Neural progenitor cell (in vitro differentiated cells): ENCODE data around the gene ARV1. TPM values are rescaled to one million over a fixed set of nuclear protein-coding genes. Genes with fewer than 3 reads are reported as not detected.
A peak's percentile ranks its signal among the peaks of the same experiment; 100 is the strongest.

Source experiments
- DNase-seq: peaks from one replicate; pipeline ENCODE4 v3.0.0-alpha.2; 2016; ENCODE audit warnings: low spot score
- H2AFZ ChIP-seq: fragments of 200-600 bp; sonication (generic); replicated peaks from 2 replicates; pipeline ENCODE4 v1.6.1; 2016; ENCODE audit warnings: antibody characterized with exemption
- H3F3A ChIP-seq: fragments of 200-600 bp; sonication (generic); 2 replicates; pipeline ENCODE4 v1.6.1; 2016; ENCODE audit warnings: antibody characterized with exemption, low read depth
- H3K27ac ChIP-seq: fragments of 200-600 bp; sonication (generic); 2 replicates; pipeline ENCODE4 v1.5.1; 2016; ENCODE audit warnings: mild to moderate bottlenecking
- H3K27me3 ChIP-seq: fragments of 200-600 bp; sonication (generic); 2 replicates; pipeline ENCODE4 v1.6.1; 2016; ENCODE audit warnings: mild to moderate bottlenecking, moderate library complexity
- H3K36me3 ChIP-seq: fragments of 200-600 bp; sonication (generic); 2 replicates; pipeline ENCODE4 v1.5.1; 2016
- H3K4me1 ChIP-seq: fragments of 200-600 bp; sonication (generic); 2 replicates; pipeline ENCODE4 v1.6.1; 2016; ENCODE audit warnings: mixed run types
- H3K4me2 ChIP-seq: fragments of 200-600 bp; sonication (generic); 2 replicates; pipeline ENCODE4 v1.6.1; 2016
- H3K4me3 ChIP-seq: fragments of 200-600 bp; sonication (generic); 2 replicates; pipeline ENCODE4 v1.5.1; 2016
- H3K79me2 ChIP-seq: fragments of 200-600 bp; sonication (generic); 2 replicates; pipeline ENCODE4 v1.6.1; 2016; ENCODE audit warnings: low read depth
- H3K9ac ChIP-seq: fragments of 200-600 bp; sonication (generic); 2 replicates; pipeline ENCODE4 v1.6.1; 2016
- H3K9me3 ChIP-seq: fragments of 200-600 bp; sonication (generic); 2 replicates; pipeline ENCODE4 v1.5.1; 2016; ENCODE audit warnings: low read depth
- H4K20me1 ChIP-seq: fragments of 200-600 bp; sonication (generic); 2 replicates; pipeline ENCODE4 v1.6.1; 2016; ENCODE audit warnings: low read depth
- H3K27ac Mint-ChIP-seq: 3 replicates; pipeline ENCODE4 v1.8.0; 2021; ENCODE audit warnings: mixed read lengths
- H3K27me3 Mint-ChIP-seq: 2 replicates; pipeline ENCODE4 v1.8.0; 2022; ENCODE audit warnings: low read depth, mild to moderate bottlenecking, inconsistent platforms, moderate library complexity, mixed read lengths; ENCODE audit not compliant: insufficient read depth
- H3K36me3 Mint-ChIP-seq: 3 replicates; pipeline ENCODE4 v1.8.0; 2021; ENCODE audit warnings: mixed read lengths
- H3K4me1 Mint-ChIP-seq: 3 replicates; pipeline ENCODE4 v1.8.0; 2021; ENCODE audit warnings: mixed read lengths
- H3K4me3 Mint-ChIP-seq: 3 replicates; pipeline ENCODE4 v1.8.0; 2021; ENCODE audit warnings: mild to moderate bottlenecking, moderate library complexity, mixed read lengths
- H3K9me3 Mint-ChIP-seq: 3 replicates; pipeline ENCODE4 v1.8.0; 2020; ENCODE audit warnings: mixed read lengths
- CTCF ChIP-seq: fragments of 200-600 bp; sonication (generic); IDR thresholded peaks from 2 replicates; pipeline ENCODE4 v1.5.1; 2017; ENCODE audit warnings: antibody characterized with exemption, mild to moderate bottlenecking
- EZH2 ChIP-seq: fragments of 200-600 bp; sonication (generic); IDR thresholded peaks from 2 replicates; pipeline ENCODE4 v1.6.1; 2017; ENCODE audit warnings: antibody characterized with exemption, mild to moderate bottlenecking, moderate library complexity
- EZH2phosphoT487 ChIP-seq: fragments of 200-600 bp; sonication (generic); IDR thresholded peaks from 2 replicates; pipeline ENCODE4 v1.6.1; 2017; ENCODE audit warnings: antibody characterized with exemption
- total RNA-seq: library from RNA; depleted of rRNA; stranded (reverse); fragments of >200 nt; gene quantifications from 2 replicates; pipeline ENCODE4 v1.2.3, GENCODE V29; 2015; ENCODE audit warnings: low replicate concordance

Gene ARV1
- total RNA-seq, 1 donor from 2014 or later = 23.3 TPM

DNA sequence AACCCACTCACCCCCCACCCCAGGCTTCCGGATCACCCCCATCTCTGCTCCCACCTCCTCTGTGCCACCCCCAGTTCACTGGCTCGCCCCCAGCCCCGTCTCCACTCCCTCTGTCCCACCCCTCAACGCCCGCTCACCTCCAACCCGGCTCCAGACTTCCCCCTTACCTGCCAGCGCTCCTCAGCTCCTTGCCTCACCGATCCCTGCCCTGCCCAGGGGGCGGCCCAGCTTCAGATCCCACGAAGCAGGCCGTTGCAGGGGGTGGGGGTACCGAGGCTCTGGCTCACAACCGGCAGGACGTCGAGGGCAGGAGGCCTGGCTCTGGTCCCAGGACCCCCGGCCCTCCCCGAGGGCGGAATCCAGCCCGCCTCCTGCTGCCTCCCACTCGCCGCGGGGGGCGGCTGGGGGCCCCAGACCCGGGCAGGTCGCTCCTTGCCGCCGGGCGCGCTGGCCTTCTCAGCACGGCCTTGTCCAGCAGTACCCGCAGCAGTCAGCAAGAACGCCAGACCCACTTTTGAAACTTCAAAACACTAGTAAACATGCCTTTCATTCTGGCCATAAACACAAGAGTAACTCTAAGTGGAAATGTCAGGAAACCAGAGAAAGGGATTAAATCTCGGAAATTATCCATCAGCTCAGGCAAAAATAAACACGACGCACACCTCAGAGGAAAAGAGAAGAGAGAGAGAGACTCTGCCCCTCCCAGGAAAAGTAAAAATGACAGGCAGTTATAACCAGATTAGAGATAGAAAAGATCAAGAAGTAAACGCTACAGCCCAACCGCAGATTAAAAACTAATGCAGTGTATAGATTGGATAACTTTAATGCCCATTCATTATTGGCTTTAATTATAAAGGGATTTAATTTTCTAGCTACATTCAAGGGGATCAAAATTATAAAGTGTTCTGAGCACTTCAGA is 62.2 kb downstream of the ARV1 start:
- H3K36me3 ChIP-seq = no peaks in the 10 kb centered on the region
- H3K27me3 Mint-ChIP-seq = peaks cover 29% of the 10 kb centered on the region
- H3F3A ChIP-seq = peaks cover 12% of the 10 kb centered on the region
- H3K4me1 ChIP-seq = peaks cover 3% of the 10 kb centered on the region
- H3K79me2 ChIP-seq = no peaks in the 10 kb centered on the region
- peaks cover 4% of the 10 kb centered on the region for H3K36me3 Mint-ChIP-seq
- TF ChIP-seq EZH2 = no peak
- TF ChIP-seq EZH2phosphoT487 = no peak
- no peak for TF ChIP-seq CTCF
- peak overlapping the region; percentile 58 for H2AFZ ChIP-seq
- peak overlapping the region; percentile 99 for H3K4me2 ChIP-seq
- H3K4me1 Mint-ChIP-seq = peaks cover 16% of the 10 kb centered on the region
- peak; percentile 38 for DNase-seq
- no peak overlapping the region for H3K27ac ChIP-seq
- peaks cover 100% of the 10 kb centered on the region for H3K27me3 ChIP-seq
- H4K20me1 ChIP-seq = peaks cover 9% of the 10 kb centered on the region
- no peak overlapping the region for H3K27ac Mint-ChIP-seq
- H3K4me3 Mint-ChIP-seq = peak overlapping the region; percentile 84
- no peaks in the 10 kb centered on the region for H3K9me3 ChIP-seq
- H3K4me3 ChIP-seq = peak overlapping the region; percentile 81
- peaks cover 11% of the 10 kb centered on the region for H3K9me3 Mint-ChIP-seq
- H3K9ac ChIP-seq = no peak overlapping the region

GRCh38 chr1:231041719-231042261 is 62.9 kb downstream of the ARV1 start:
- peak overlapping the region; percentile 78 for H3K4me3 Mint-ChIP-seq

DNA sequence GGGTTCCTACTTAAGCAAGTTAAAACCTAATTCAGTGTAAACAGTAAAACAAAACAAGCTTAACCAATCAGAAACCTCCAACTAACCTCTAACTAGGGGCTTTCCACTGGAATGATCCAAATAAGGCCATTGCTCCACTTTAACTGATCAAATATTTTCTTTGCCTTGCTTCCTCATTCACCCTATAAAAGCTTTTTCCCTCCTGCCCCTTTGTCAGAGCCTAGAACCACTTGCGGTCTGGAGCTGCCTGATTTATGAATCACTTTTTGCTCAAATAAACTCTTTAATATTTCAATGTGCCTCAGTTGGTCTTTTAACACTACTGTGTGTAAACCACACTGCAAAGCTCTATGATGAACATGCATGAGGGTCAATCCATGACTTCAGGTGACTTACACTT is 65.7 kb downstream of the ARV1 start:
- Histone ChIP-seq H3F3A (peaks cover 9% of the 10 kb centered on the region), H3K27me3 (peaks cover 100% of the 10 kb centered on the region), H4K20me1 (no peaks in the 10 kb centered on the region), H3K27ac (no peak overlapping the region), H3K4me1 (peaks cover 3% of the 10 kb centered on the region), H3K79me2 (no peaks in the 10 kb centered on the region), H3K9me3 (no peaks in the 10 kb centered on the region), H3K9ac (no peak overlapping the region), H3K4me3 (no peak overlapping the region), H3K36me3 (no peaks in the 10 kb centered on the region), H2AFZ (no peak overlapping the region), H3K4me2 (no peak overlapping the region)
- no peak for DNase-seq
- TF ChIP-seq EZH2 (no peak), CTCF (no peak), EZH2phosphoT487 (no peak)
- H3K9me3 Mint-ChIP-seq = peaks cover 14% of the 10 kb centered on the region
- no peak overlapping the region for H3K27ac Mint-ChIP-seq
- peaks cover 4% of the 10 kb centered on the region for H3K4me1 Mint-ChIP-seq
- no peaks in the 10 kb centered on the region for H3K36me3 Mint-ChIP-seq
- H3K27me3 Mint-ChIP-seq = peaks cover 29% of the 10 kb centered on the region
- H3K4me3 Mint-ChIP-seq = no peak overlapping the region

More at GRCh38 chr1:231041719-231042261, 62.9 kb downstream of the ARV1 start:
- no peak overlapping the region for H2AFZ ChIP-seq
- no peaks in the 10 kb centered on the region for H3K36me3 ChIP-seq
- Mint-ChIP-seq H3K27ac (no peak overlapping the region), H3K27me3 (peaks cover 35% of the 10 kb centered on the region), H3K9me3 (peaks cover 14% of the 10 kb centered on the region), H3K36me3 (peaks cover 4% of the 10 kb centered on the region), H3K4me1 (peaks cover 16% of the 10 kb centered on the region)
- no peak overlapping the region for H3K4me2 ChIP-seq
- H4K20me1 ChIP-seq = peaks cover 9% of the 10 kb centered on the region
- TF ChIP-seq EZH2phosphoT487 (no peak), EZH2 (no peak), CTCF (no peak)
- no peak overlapping the region for H3K9ac ChIP-seq
- H3F3A ChIP-seq = peaks cover 12% of the 10 kb centered on the region
- no peaks in the 10 kb centered on the region for H3K9me3 ChIP-seq
- no peaks in the 10 kb centered on the region for H3K79me2 ChIP-seq
- no peak overlapping the region for H3K4me3 ChIP-seq
- peaks cover 100% of the 10 kb centered on the region for H3K27me3 ChIP-seq
- H3K27ac ChIP-seq = no peak overlapping the region
- H3K4me1 ChIP-seq = peaks cover 3% of the 10 kb centered on the region
- DNase-seq = no peak
